Keratinocyte (primary cell): ENCODE measurements around the gene IFRD2.

Source experiments
- CTCF ChIP-seq, 3 experiments: IDR thresholded peaks in 1 of 3; conservative IDR thresholded peaks in 1 of 3; optimal IDR thresholded peaks in 1 of 3; 2 replicates in 2 of 3; 3 replicates in 1 of 3; pipeline versions ENCODE3 to v1.5.1; 2011; ENCODE audit warnings: low read length in 3 of 3, mild to moderate bottlenecking in 3 of 3, moderate library complexity in 2 of 3, control low read depth in 1 of 3, inconsistent platforms in 1 of 3; ENCODE audit not compliant: insufficient read depth in 2 of 3; ENCODE audit errors: extremely low read depth in 1 of 3
- EZH2 ChIP-seq: IDR thresholded peaks from one replicate; pipeline ENCODE4 v1.6.1; 2012; ENCODE audit warnings: inconsistent platforms, mild to moderate bottlenecking, low read length, moderate library complexity

GRCh38 chr3:50279255-50280016 is 12.8 kb downstream of the IFRD2 start:
- TF ChIP-seq CTCF (optimal IDR thresholded peaks at IDR 0.05 in 1 of 3, IDR thresholded peaks at IDR 0.05 in 1 of 3, conservative IDR thresholded peaks at IDR 0.05 in 1 of 3; ENCODE audit: extremely low read depth in 1 of 3, insufficient read depth in 2 of 3, low read length in 3 of 3) (no peak), EZH2 (no peak)
